GM21529 (cell line): ENCODE results near the gene BARD1.
"Not testable (repeated sequence)": the region's sequence is repeated elsewhere in the genome, so short reads cannot be mapped to it uniquely, and the experiment has no call there.

Source experiments
- ATAC-seq: cut with Tn5 transposase; IDR thresholded peaks from one replicate; pipeline ENCODE4 v1.9.1; 2021; ENCODE audit not compliant: unreplicated experiment

The BARD1 gene

DNA sequence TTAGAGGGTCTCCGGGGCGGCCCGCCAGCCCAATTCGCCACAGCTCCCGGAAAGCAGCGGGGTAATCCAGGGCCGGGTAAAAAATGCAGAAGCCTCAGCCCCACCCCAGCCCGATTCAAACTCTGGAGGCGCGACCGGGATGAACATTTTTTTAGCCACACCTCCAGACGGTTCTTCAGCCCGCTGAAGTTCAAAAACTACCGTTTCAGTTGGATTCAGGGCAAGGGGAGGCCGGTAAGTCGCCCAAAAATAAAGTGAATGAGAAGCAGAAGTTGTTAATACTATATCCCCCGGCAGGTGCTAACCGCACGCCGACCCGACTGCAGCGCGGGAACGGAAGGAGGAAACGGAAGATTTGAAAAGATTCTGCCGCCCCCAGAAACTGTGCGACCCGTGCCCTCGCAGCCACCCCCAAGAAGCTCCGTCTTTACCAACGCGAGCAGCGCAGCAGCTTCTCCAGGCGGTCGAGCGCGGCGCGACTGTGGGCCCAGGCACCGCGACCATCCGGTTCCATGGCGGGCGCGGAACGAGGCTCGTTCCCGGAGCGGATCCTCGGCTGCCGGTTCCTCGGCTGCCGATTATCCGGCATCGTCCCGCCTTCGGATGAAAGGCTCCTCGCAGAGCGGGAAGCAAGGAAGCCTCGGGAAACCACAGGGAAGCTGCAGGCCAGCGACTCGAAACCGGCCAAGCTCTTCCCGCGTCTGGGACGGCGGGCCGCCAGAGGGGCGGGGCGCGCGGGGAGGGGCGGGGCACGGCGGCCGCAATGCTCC is at the start of gene BARD1:
Gene BARD1 (minus strand): TSS at position 703 of the 770 bp plus-strand sequence. CDS start 114 bp downstream, at position 589.
- ATAC-seq = peak; percentile 23

DNA sequence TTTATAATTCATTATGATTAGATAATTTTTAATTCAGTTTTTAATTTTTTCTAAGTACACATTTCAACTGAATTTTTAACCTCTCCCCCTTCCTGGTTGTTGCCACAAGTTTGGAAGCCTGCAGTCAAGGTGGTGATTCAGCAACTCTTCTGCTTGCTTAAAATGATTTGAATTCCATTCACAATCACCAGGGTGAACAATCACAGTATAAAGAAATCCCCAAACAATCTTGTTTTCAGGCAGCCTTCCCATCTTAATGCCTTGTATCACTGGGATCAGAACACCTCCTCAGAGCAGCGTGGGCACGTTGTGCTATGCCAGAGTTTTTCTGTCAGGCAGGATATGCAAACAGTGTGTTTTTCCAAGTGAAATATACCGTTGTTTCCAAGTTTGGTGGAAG is 46.7 kb upstream of the BARD1 start:
- ATAC-seq = no peak

DNA sequence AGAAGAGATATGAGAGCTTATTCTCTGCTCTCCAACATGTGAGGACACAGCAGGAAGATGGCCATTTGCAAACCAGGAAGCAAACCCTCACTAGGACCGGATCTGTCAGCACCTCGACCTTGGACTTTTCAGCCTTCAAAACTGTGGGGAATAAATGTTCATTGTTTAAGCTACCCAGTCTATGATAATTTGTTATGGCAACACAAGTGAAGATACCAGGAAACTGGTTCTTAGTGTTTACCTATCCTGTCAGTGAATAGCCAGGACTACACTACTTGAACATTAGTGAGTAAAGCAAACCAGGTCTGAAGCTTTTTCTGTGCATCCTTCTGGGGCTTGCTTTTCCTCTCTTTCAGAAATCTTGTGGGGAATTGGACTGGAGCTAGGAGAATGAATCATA is 44.4 kb upstream of the BARD1 start:
- ATAC-seq = no peak

DNA sequence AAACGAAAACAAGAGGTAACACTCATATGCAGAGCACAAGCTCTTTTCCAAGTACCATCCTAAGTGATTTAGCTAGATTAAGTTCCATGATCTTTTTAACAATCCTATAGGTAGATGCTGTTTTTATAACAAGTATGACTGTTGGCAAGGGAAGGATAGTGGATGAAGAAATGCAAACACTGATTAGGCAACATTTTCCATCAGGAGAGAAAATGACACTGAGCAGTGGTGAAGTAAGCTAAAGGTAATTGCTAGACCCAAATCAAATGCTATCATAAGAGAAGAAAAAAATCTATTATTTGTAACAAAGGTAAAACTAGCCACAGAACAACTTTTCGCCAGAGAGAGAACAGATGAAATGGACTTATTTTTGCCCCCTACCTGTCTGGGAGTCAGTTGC is 34.3 kb upstream of the BARD1 start:
- no peak for ATAC-seq

DNA sequence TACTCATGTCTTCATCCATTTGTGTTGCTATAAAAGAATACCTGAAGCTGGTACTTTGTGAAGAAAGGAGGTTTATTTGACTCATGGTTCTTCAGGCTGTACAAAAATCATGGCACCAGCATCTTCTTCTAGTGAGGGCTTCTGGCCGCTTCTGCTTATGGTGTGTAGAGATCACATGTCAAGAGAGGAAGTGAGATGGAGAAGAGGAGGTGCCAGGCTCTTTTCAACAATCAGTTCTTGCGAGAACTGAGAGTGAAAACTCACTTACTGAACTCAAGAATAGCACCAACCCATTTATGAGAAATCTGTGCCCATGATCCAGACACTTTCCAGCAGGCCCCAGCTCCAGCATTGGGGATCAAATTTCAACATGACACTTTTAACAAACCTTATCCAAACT is 30.0 kb upstream of the BARD1 start:
- ATAC-seq = peak; percentile 83

DNA sequence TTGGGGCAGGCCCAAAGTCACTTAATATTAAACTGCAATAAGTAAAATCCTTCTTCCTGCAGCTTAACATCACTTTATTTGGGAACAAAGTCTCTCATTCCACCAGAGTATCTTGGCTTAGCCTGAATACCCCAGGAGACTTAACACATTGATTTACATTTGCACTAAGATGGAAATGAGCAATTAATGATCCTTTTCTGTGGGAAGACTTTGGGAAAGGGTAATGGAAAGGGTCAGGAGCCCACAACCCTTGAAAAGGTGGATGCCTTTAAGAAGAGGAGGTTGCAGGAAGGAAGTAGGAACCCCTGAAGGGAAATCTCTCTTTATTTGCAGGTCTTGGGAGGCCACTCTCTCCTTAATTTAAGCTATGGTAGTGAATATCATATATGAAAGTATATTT is 28.0 kb upstream of the BARD1 start:
- no peak for ATAC-seq

DNA sequence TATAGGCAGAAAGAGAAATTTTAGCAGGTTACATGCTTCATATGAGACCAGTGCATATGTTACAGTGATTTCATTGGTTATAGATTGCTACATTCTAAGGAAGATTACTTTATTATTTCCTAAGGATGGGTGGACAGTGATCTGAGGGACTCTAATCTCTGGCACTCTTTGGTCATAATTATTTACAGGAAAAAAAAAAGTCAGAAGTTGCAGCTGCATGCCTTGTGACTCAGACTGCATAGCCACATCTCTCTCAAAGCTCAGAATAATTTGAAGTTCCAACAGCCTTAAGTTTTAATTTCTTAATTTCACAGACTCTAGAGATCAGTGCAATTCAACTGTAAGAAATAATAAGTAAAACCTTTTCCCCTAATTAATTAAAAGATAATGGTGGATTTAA is 27.1 kb upstream of the BARD1 start:
- no peak for ATAC-seq

DNA sequence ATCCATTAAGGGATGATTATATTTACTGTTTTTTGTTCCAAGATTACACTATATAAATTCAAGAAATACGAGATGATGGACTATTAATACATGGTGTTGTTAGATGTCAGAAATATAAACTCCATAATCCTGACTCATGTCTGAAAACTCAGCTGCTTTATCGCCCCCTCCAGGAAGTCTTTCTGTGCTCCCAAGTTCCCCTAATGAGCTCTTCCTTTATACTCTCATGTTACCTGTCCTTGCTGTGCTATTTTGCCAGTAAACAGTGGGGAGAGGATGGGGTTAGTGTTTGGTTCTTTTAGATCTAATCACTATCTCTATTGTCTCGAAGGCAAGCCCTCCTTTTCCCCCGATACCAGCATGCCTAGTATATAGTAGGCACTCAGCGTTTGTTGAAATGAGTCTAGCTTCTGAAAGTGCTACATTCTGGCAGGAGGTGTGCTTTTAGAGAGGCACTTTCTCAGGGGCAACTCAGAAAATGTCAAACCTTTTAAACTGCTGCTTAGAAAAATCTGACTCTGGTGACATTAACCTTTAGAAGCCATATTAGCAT is 21.4 kb upstream of the BARD1 start:
- peak; percentile 61 for ATAC-seq

DNA sequence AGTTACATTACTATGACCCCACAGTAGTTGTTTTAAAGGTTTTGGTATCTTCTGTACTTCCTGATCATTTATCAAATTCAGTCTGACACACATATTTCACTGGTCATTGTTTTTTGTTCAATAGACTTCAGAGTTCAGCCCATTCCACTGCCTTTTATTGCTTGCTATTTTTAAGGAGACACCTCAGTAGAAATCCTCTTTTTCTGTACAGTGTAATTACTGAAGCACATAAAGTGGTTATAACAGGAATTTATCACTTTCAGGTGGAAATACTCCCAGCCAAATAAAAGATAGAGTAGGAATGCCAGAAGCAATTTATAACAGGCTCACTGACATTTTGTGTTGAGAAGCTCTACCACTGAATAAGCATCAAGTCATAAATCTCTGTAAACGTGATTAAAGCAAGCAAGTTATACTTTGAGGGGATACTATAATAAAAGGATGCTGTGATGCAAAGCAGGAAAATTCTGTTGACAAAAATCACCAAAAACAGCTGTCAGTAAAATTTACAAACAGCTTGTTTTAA is 6.6 kb upstream of the BARD1 start:
- no peak for ATAC-seq

DNA sequence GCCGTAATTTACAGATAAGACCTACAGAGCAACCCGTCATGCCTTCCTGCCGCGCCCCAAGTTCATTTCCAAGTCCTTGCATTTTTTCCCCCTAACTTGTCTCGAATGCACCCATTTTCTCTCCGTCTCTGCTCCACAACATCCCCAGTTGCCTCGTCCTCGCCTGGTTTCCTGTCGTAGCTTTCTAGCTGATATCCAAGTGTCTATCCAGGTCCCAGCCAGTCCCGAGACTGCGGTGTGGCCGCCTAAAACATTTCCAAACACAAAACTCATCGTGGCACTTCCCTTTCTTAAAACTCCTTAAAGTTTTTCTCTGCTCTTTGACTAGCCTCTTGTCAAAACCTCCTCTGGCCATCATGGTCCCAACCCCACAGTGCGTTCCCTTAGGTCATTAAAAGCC is 1.2 kb upstream of the BARD1 start:
- no peak for ATAC-seq

DNA sequence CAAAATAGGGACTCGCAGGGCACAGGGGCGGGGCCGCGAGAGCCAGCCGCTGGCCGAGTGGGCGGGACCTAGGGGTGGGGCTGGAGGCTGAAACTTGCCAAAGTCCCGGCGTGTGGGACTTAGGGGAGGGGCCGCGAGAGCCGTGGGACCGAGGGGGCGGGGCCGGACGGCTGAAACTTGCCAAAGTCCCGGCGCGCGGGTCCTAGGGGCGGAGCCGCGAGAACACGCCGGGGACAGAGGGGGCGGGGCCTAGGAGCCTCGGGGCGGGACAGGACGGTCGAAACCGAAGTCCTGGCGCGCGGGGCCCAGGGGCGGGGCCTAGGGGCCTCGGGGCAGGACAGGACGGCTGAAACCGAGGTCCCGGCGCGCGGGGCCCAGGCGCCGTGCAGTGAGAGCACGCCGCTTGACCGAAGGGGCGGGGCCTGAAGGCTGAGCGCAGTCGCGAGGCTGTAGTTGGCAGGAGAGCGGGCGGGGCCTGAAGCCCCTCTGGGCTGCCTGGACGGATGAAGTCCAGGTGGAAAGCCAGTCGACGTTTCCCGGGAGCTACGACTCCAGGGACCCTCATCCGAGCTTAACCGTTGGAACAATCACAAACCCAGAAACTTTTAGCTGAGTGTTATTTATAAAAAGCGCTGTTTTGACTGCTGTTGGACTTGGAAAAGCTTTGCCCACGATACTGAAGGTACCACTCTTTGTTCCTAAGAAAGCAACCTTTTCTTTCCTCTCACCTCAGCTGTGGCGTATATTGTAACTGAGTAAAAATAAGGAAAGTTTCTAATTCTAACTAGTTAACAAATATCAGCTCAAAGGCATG is 475 bp upstream of the BARD1 start:
- ATAC-seq = peak; percentile 79

DNA sequence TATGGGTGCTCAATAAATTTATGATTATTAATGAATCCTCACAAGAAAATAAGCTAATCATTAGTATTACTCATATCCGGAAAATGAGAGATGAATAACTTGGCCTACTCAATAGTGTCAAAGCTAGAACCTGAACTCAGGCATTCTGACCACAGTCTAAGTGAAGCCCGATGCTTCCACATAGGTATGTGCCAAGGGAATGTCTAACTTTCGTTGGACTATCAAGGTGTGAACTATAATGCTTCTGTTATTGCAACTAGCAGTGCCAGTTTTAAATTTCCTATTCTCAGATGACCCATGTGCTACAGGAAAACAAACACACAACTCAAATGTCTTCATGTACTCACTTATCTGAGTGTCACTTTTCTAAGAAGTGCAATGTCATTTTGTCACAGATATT is 1.8 kb downstream of the BARD1 start:
- no peak for ATAC-seq

DNA sequence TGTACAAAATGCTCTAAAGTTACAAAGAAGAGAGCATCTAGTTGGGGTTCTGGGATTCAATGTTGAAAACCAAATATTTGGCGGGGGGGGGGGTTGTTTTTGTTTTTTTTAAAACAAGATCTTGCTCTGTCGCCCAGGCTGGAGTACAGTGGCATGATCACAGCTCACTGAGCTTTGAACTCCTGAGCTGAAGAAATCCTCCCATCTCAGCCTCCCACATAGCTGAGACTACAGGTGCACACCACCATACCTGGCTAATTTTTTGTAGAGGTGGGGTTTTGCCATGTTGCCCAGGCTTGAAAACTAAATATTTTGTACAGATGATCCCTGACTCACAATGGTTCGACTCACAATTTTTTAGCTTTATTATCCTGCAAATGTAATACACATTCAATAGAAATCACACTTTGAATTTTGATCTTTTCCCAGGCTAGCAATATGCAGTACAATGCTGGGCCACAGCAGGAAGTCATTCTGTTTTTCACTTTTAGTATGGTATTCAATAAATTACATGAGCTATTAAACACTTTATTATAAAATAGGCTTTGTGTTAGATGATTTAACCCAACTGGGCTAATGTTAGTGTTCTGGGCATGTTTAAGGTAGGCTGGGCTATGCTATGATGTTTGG is 7.6 kb downstream of the BARD1 start:
- ATAC-seq = no peak

DNA sequence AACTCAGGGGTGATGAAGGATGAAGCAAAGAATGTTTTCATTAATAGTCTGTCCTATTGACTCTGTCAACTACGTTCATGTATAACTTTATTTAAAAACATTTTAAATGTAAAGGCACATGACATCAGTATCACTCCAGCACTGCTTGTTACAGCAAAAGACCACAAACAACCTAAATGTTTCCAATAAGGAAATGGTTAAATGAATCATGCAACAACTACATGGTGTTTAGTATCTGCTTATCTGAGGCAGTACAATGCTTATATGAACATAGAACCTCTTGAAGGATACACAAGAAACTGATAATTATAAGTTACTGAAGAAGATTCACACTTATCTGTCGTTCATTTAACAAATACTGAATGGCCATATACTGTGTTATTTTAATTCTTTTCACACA is 8.4 kb downstream of the BARD1 start:
- no peak for ATAC-seq

DNA sequence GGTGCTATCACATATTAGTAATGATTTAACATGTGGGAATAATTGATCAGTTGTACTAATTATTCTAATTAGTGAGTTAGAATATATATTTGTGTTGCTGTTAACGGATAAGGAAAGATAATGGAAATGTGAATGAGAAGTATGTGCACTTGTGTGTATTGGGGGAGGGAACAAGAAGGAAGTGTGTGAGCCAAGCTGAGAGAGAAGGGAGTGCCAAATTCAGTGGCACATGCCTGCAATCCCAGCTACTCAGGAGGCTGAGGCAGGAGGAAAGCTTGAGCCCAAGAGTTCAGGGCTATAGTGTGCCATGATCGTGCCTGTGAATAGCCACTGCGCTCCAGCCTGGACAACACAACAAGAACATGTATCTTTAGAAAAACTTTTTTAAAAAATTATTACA is 9.3 kb downstream of the BARD1 start:
- no peak for ATAC-seq

DNA sequence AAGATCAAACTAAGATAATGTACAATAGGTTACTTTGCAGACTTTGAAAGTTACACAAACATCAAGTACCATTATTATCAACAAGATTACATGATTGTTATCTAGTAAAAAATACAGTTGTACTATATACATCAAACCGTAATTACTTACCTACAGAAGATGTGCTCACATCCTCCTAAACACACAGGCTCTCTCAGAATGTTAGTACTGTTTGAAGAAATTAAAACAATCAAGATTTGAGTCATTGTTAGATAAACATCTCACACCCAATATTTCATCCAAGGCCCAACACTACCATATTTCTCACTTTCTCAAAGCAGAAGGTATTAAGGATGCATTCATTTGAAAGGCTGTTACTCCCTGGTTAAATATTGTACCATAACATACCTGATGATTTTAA is 12.6 kb downstream of the BARD1 start:
- ATAC-seq = no peak

DNA sequence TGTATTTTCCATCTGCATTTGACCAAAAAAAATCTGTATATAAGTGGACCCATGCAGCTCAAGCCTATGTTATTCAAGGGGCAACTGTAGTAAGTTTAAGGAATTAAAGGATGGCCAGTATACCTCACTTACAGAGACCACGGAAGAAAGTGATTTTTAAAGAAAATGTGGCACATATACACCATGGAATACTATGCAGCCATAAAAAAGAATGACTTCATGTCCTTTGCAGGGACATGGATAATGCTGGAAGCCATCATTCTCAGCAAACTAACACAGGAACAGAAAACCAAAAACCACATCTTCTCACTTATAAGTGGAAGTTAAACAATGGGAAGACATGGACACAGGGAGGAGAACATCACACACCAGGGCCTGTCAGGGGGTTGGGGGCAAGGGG is 26.3 kb downstream of the BARD1 start:
- not testable (repeated sequence) for ATAC-seq

DNA sequence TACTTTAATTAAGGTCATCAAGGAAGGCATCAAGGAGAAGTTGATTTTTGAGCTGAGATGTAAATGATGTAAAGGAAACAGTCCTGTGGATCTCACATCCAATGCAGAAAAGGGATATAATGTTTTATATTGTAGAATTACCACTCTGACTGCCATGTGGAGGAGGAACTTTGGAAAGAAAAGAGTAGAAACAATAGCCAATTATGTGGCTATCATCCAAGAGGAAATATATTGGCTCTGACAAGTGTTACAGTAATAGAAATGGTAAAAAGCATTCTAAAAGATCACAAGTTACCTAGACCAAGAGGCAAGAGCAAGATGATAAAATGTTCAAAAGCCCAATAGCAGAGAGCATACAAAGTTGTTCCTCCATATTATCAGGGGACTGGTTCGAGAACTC is 26.8 kb downstream of the BARD1 start:
- no peak for ATAC-seq

DNA sequence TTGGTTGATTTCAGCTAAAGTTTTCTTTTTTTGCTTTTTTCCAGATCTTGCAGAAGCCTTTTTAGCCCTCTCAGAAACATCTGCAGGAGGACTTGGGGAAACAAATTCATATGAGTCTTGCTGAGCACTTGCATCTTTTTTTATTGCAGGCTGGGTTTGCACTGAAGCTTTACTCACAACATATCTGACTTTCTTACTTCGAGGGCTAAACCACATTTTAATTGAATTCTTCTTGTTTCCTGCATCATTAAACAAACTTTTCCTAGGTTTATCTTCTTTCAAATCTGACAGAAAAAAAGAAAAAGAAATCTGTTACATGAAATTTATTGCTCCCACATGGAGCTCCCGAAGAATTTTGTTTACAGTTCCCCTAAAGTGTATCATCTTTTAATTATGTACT is 28.3 kb downstream of the BARD1 start:
- no peak for ATAC-seq

DNA sequence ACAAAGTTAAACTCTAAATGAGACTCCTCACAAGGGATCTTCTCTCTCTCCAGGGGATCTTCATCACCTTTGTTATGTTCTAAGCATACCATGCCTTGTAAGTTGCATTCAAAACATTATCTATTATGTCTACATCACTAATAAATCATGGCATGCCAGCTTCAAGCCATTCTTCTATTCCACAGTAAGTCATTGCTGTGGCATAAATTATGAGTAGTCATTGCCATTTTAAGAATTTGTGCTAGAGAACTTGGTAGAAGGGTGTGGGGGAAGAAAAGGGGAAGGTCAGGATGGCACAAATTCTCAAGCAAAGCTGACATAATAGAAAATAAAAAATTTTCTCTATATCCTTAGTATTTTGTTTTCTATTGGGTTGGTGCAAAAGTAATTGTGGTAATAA is 33.5 kb downstream of the BARD1 start:
- no peak for ATAC-seq

DNA sequence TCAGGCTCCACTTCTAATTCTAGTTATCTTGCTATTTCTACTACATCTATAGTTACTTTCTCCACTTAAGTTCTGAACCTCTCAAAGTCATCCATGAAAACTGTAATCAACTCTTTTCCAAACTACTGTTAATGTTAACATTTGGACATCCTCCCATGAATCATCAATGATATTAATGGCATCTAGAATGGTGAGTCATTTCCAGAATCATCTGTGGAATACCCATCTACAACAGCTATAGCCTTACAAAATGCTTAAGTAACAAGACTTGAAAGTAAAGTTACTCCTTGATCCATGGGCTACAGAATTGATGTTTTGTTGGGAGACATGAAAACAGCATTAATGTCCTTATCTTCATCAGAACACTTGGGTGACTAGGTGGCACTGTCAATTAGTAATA is 35.4 kb downstream of the BARD1 start:
- ATAC-seq = no peak
